Skeletal muscle tissue (tissue), 4 donors: Measurements from ENCODE around the gene TSPY2. TPM values are rescaled to one million over a fixed set of nuclear protein-coding genes. Genes with fewer than 3 reads are reported as not detected.
"Not testable (repeated sequence)": the region's sequence is repeated elsewhere in the genome, so short reads cannot be mapped to it uniquely, and the experiment has no call there.

ENCODE experiments used
- H3K27ac ChIP-seq: one replicate; pipeline ENCODE4 v1.7.0; 2013; ENCODE audit warnings: mild to moderate bottlenecking, low read depth, low read length, inconsistent platforms
- H3K27me3 ChIP-seq, 3 donors: one replicate each; pipeline ENCODE4 v1.7.0; 2013; ENCODE audit warnings: low read length in 3 of 3; ENCODE audit not compliant: control insufficient read depth in 3 of 3, insufficient read depth in 3 of 3
- H3K36me3 ChIP-seq, 3 donors: one replicate each; pipeline ENCODE4 v1.7.0; 2013; ENCODE audit warnings: low read length in 3 of 3; ENCODE audit not compliant: control insufficient read depth in 3 of 3, insufficient read depth in 3 of 3
- H3K4me1 ChIP-seq, 3 donors: one replicate each; pipeline ENCODE4 v1.7.0; 2013; ENCODE audit warnings: low read length in 3 of 3, mild to moderate bottlenecking in 3 of 3; ENCODE audit not compliant: control insufficient read depth in 3 of 3, insufficient read depth in 3 of 3
- H3K4me3 ChIP-seq, 3 donors: one replicate each; pipeline ENCODE4 v1.7.0; 2013; ENCODE audit warnings: low read length in 3 of 3
- H3K9ac ChIP-seq, 3 donors: one replicate each; pipeline ENCODE4 v1.7.0; 2013; ENCODE audit warnings: low read length in 3 of 3, mild to moderate bottlenecking in 3 of 3, moderate library complexity in 2 of 3, low read depth in 1 of 3
- H3K9me3 ChIP-seq, 3 donors: one replicate each; pipeline ENCODE4 v1.7.0; 2013; ENCODE audit warnings: low read length in 3 of 3; ENCODE audit not compliant: control insufficient read depth in 3 of 3
- total RNA-seq: library from RNA; depleted of rRNA; stranded (reverse); fragments of >200 nt; gene quantifications from one replicate; pipeline ENCODE4 v1.2.3, GENCODE V29; 2014
- donor health status: Osteomylitis.

TSPY2 gene
- total RNA-seq = not detected

GRCh38 chrY:6245923-6246322, at the start of gene TSPY2:
Gene TSPY2 (plus strand): TSS chrY:6246223. CDS start chrY:6246269, 46 bp downstream.
- not testable (repeated sequence) for H3K4me1 ChIP-seq, H3K9ac ChIP-seq, H3K4me3 ChIP-seq, H3K36me3 ChIP-seq, H3K9me3 ChIP-seq, H3K27ac ChIP-seq, H3K27me3 ChIP-seq

DNA sequence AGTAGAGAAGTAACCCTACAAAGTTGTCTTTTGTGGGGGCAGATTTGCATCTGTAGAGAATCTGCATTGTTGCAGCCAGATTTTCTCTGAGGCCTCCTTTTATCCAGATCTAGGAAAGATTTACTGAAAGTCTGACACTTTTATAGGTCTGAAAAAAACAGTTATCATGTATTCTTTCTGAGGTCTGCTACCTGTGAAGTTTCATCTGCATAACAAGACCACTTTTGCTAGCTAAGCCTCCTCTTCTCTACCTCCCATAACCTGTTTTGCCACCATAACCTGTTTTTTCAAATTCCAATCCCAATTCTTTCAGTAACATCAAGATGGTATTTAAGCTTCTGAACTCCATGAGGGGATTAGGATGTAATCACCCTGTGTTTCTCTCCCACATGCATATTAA, 36.5 kb upstream of the TSPY2 start:
- H3K9me3 ChIP-seq, H3K4me1 ChIP-seq, H3K4me3 ChIP-seq, H3K27me3 ChIP-seq, H3K27ac ChIP-seq, H3K9ac ChIP-seq, H3K36me3 ChIP-seq: not testable (repeated sequence)

DNA sequence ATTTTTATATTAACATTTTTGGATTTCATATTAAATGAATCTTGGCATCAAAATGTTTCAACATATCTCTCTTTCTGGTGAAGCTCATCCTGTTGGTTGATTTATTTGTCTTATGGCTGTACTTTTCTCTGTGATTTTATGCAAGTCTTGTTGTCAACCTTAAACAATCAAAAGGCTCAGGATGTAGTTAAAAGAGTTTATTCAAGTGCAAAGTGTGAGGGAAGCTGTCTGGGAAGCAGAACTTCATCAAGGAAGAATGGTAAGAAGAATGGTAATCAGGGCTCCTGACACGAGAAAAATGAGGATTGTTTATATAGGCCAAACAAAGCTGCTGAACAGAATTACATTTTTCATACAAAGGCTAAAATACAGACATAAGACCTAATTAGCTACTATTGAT, 29.0 kb upstream of the TSPY2 start:
- not testable (repeated sequence) for H3K9me3 ChIP-seq, H3K36me3 ChIP-seq, H3K27ac ChIP-seq, H3K9ac ChIP-seq, H3K4me3 ChIP-seq, H3K4me1 ChIP-seq, H3K27me3 ChIP-seq

DNA sequence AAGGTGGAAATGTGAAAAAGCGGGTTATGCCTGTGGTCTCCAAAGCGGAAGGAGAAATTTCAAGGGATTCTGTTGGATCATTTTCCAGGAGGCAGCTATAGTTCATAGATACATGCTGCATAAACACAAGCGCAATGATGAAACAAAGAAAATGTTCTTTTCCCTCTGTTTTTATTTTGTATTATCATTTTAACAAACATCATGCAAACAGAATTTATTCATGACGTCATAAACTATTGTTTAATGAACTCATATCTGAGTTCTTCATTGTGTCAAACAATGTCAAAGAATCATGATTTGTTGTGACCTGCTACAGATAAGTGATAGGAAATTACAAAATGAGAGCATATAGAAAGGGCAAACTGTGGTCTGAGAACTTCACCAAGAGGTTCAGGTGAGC, 23.8 kb downstream of the TSPY2 start:
- not testable (repeated sequence) for H3K4me1 ChIP-seq, H3K4me3 ChIP-seq, H3K27me3 ChIP-seq, H3K36me3 ChIP-seq, H3K9ac ChIP-seq, H3K9me3 ChIP-seq, H3K27ac ChIP-seq
